HL-60/S4 treated with retinoic acid at 250 ng/mL for 4 days and 3 days (cell line): Measurements from ENCODE around the gene TPSG1.
"Not testable (repeated sequence)": the region's sequence is repeated elsewhere in the genome, so short reads cannot be mapped to it uniquely, and the experiment has no call there.

Experiments
- in situ Hi-C: fragments of 300-500 bp; cut with MboI; formaldehyde crosslinking; loops from 2 replicates; pipeline ENCODE4 v1.7.0; 2022; ENCODE audit warnings: low sequenced_read_pairs

Gene TPSG1

GRCh38 chr16:1257561-1258224 lies 32.6 kb upstream of the TPSG1 start:
- in situ Hi-C loops, result no loop called here

- in situ Hi-C loops, result no loop called here
Measured at GRCh38 chr16:1256874-1257322, 31.8 kb upstream of the TPSG1 start.

- in situ Hi-C loops, result not testable (repeated sequence)
Measured at GRCh38 chr16:1256296-1256873, 31.3 kb upstream of the TPSG1 start.

GRCh38 chr16:1255276-1256122 lies 30.4 kb upstream of the TPSG1 start, which contains the start of gene TPSD1:
Gene TPSD1 (plus strand): TSS chr16:1256069. CDS start chr16:1256281, 212 bp downstream.
- in situ Hi-C loops, result not testable (repeated sequence)

- in situ Hi-C loops, result not testable (repeated sequence)
Measured at GRCh38 chr16:1254821-1255220, 29.8 kb upstream of the TPSG1 start.

- in situ Hi-C loops, result not testable (repeated sequence)
Measured at GRCh38 chr16:1253701-1254364, 28.8 kb upstream of the TPSG1 start.

- in situ Hi-C loops, result not testable (repeated sequence)
Measured at GRCh38 chr16:1249031-1249755, 24.1 kb upstream of the TPSG1 start.

GRCh38 chr16:1247903-1248537 lies 23.0 kb upstream of the TPSG1 start:
- in situ Hi-C loops, result not testable (repeated sequence)

GRCh38 chr16:1245452-1246020 lies 20.5 kb upstream of the TPSG1 start:
- in situ Hi-C loops, result no loop called here

- in situ Hi-C loops, result no loop called here
Measured at GRCh38 chr16:1244881-1245280, 19.8 kb upstream of the TPSG1 start.

- in situ Hi-C loops, result not testable (repeated sequence)
Measured at GRCh38 chr16:1243907-1244850, 19.1 kb upstream of the TPSG1 start.

GRCh38 chr16:1243363-1243762 lies 18.3 kb upstream of the TPSG1 start:
- in situ Hi-C loops, result not testable (repeated sequence)

GRCh38 chr16:1241081-1241480 lies 16.0 kb upstream of the TPSG1 start:
- in situ Hi-C loops, result not testable (repeated sequence)

- in situ Hi-C loops, result not testable (repeated sequence)
Measured at GRCh38 chr16:1240436-1240835, 15.4 kb upstream of the TPSG1 start, which contains the start of gene TPSAB1. Gene TPSAB1 (plus strand): TSS chr16:1240705. CDS start chr16:1240939, 234 bp downstream.

- in situ Hi-C loops, result not testable (repeated sequence)
Measured at GRCh38 chr16:1239575-1239974, 14.5 kb upstream of the TPSG1 start.

GRCh38 chr16:1238909-1239308 lies 13.8 kb upstream of the TPSG1 start:
- in situ Hi-C loops, result not testable (repeated sequence)

- in situ Hi-C loops, result no loop called here
Measured at GRCh38 chr16:1237990-1238389, 12.9 kb upstream of the TPSG1 start.

GRCh38 chr16:1236659-1237058 lies 11.6 kb upstream of the TPSG1 start:
- in situ Hi-C loops, result not testable (repeated sequence)
